ENCODE data around the gene SYCP1.

- TF ChIP-seq, protein P1, sequence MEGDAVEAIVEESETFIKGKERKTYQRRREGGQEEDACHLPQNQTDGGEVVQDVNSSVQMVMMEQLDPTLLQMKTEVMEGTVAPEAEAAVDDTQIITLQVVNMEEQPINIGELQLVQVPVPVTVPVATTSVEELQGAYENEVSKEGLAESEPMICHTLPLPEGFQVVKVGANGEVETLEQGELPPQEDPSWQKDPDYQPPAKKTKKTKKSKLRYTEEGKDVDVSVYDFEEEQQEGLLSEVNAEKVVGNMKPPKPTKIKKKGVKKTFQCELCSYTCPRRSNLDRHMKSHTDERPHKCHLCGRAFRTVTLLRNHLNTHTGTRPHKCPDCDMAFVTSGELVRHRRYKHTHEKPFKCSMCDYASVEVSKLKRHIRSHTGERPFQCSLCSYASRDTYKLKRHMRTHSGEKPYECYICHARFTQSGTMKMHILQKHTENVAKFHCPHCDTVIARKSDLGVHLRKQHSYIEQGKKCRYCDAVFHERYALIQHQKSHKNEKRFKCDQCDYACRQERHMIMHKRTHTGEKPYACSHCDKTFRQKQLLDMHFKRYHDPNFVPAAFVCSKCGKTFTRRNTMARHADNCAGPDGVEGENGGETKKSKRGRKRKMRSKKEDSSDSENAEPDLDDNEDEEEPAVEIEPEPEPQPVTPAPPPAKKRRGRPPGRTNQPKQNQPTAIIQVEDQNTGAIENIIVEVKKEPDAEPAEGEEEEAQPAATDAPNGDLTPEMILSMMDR (IDR thresholded peaks at IDR 0.05 in 2 of 3, conservative IDR thresholded peaks at IDR 0.05 in 1 of 3; ENCODE audit: control insufficient read depth in 2 of 3, extremely low read depth in 1 of 3, insufficient read depth in 1 of 3, low read depth in 3 of 3, low read length in 3 of 3): no peak
- no peak for TF ChIP-seq RAD51 (IDR thresholded peaks at IDR 0.05)
- TF ChIP-seq, protein P2, sequence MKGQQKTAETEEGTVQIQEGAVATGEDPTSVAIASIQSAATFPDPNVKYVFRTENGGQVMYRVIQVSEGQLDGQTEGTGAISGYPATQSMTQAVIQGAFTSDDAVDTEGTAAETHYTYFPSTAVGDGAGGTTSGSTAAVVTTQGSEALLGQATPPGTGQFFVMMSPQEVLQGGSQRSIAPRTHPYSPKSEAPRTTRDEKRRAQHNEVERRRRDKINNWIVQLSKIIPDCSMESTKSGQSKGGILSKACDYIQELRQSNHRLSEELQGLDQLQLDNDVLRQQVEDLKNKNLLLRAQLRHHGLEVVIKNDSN (IDR thresholded peaks at IDR 0.05; ENCODE audit: borderline replicate concordance, extremely low read length, insufficient read depth, low read depth, low read length): no peak
- TF ChIP-seq BACH1 (IDR thresholded peaks at IDR 0.05; ENCODE audit: borderline replicate concordance): no peak
- TF ChIP-seq EZH2 (IDR thresholded peaks at IDR 0.05; ENCODE audit: borderline replicate concordance, control insufficient read depth, low read depth, low read length): no peak
- TF ChIP-seq BRCA1 (IDR thresholded peaks at IDR 0.05; ENCODE audit: low read depth, low read length): no peak
- no peak for TF ChIP-seq IKZF2 (IDR thresholded peaks at IDR 0.05)
- no peak for TF ChIP-seq CREM (IDR thresholded peaks at IDR 0.05; ENCODE audit: low read depth)
- TF ChIP-seq TAF1 (IDR thresholded peaks at IDR 0.05; ENCODE audit: borderline replicate concordance, low read depth, low read length): no peak
- TF ChIP-seq, protein P3, sequence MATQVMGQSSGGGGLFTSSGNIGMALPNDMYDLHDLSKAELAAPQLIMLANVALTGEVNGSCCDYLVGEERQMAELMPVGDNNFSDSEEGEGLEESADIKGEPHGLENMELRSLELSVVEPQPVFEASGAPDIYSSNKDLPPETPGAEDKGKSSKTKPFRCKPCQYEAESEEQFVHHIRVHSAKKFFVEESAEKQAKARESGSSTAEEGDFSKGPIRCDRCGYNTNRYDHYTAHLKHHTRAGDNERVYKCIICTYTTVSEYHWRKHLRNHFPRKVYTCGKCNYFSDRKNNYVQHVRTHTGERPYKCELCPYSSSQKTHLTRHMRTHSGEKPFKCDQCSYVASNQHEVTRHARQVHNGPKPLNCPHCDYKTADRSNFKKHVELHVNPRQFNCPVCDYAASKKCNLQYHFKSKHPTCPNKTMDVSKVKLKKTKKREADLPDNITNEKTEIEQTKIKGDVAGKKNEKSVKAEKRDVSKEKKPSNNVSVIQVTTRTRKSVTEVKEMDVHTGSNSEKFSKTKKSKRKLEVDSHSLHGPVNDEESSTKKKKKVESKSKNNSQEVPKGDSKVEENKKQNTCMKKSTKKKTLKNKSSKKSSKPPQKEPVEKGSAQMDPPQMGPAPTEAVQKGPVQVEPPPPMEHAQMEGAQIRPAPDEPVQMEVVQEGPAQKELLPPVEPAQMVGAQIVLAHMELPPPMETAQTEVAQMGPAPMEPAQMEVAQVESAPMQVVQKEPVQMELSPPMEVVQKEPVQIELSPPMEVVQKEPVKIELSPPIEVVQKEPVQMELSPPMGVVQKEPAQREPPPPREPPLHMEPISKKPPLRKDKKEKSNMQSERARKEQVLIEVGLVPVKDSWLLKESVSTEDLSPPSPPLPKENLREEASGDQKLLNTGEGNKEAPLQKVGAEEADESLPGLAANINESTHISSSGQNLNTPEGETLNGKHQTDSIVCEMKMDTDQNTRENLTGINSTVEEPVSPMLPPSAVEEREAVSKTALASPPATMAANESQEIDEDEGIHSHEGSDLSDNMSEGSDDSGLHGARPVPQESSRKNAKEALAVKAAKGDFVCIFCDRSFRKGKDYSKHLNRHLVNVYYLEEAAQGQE (IDR thresholded peaks at IDR 0.05; ENCODE audit: low read depth, low read length): no peak
- no peak for TF ChIP-seq EP300 (IDR thresholded peaks at IDR 0.05; ENCODE audit: borderline replicate concordance in 1 of 2, control insufficient read depth in 1 of 2, low read depth in 2 of 2, low read length in 2 of 2)
- no peak for TF ChIP-seq SUPT20H (IDR thresholded peaks at IDR 0.05; ENCODE audit: borderline replicate concordance, control insufficient read depth, low read depth, low read length)
- TF ChIP-seq, protein P4, sequence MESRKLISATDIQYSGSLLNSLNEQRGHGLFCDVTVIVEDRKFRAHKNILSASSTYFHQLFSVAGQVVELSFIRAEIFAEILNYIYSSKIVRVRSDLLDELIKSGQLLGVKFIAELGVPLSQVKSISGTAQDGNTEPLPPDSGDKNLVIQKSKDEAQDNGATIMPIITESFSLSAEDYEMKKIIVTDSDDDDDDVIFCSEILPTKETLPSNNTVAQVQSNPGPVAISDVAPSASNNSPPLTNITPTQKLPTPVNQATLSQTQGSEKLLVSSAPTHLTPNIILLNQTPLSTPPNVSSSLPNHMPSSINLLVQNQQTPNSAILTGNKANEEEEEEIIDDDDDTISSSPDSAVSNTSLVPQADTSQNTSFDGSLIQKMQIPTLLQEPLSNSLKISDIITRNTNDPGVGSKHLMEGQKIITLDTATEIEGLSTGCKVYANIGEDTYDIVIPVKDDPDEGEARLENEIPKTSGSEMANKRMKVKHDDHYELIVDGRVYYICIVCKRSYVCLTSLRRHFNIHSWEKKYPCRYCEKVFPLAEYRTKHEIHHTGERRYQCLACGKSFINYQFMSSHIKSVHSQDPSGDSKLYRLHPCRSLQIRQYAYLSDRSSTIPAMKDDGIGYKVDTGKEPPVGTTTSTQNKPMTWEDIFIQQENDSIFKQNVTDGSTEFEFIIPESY (IDR thresholded peaks at IDR 0.05): no peak
These were observed 42.1 kb downstream of the SYCP1 start for GRCh38 chr1:114896795-114897194.
